EL (cell line): Measurements from ENCODE around the gene THRAP3.
"Not testable (repeated sequence)": the region's sequence is repeated elsewhere in the genome, so short reads cannot be mapped to it uniquely, and the experiment has no call there.

Experiments used
- DNase-seq: peaks from one replicate; pipeline ENCODE4 v3.0.0-alpha.2; 2016

The THRAP3 gene

GRCh38 chr1:36251794-36252481 lies 27.7 kb downstream of the THRAP3 start:
- DNase-seq, result peak; percentile 35

DNA sequence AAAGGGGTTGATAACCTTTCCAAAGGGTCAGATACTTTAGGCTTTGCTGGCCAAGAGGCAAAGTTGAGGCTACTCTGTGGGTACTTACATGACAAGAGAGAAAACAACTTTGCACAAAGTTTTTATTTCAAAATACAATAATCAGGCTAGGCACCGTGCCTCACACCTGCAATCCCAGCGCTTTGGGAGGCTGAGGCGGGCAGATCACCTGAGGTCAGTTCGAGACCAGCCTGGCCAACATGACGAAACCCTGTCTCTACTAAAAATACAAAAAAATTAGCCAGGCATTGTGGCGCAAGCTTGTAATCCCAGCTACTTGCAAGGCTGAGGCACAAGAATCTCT lies 28.2 kb downstream of the THRAP3 start:
- DNase-seq, result not testable (repeated sequence)

GRCh38 chr1:36253161-36253862 lies 29.1 kb downstream of the THRAP3 start:
- DNase-seq, result peak; percentile 62

DNA sequence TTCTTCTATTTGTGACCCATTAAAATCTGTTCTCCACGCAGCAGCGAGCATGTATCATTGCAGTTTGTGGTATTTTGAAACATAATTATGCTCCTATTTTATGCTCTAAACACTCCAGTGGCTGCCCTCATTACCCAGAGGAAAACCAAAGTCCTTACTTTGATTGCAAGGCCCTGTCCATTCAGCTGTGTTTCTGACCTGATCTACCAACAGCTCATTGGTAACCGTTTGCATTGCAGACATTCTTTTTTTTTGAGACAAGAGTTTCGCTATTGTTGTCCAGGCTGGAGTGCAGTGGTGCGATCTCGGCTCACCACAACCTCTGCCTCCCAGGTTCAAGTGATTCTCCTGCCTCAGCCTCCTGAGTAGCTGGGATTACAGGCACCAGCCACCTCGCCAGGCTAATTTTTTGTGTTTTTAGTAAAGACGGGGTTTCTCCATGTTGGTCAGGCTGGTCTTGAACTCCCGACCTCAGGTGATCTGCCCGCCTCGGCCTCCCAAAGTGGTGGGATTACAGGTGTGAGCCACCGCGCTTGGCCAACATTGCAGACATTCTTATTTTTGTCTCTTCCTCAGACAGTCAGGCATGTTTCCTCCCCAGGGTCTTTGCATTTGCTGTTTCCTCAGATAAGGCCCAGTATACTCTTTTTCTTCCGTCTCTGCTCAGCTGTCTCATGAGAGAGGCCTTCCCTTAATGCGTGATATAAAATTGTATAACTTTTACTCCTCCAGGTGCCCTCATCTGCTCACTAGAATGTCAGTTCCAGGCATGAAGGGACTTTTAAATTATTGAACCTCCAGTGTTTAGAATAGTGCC lies 32.5 kb downstream of the THRAP3 start:
- DNase-seq, result no peak

DNA sequence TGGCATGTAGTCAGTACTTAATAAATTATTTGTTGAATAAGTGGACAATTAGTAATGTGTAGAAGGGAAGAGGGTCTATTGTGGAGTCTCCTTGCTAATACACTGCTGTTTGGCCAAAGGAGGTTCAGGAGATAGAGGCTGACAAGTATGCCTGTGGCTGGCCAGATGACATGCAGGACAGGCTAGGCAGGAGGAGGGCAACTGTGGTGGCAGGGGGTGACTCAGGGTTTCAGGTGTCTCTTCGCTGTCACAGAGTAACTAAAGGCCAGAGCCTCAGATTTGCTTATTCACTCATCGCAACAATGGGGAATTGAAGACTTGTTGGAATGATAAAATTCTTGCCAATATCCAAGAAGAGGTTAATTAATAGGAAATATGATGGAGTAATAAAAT lies 33.1 kb downstream of the THRAP3 start:
- no peak for DNase-seq

DNA sequence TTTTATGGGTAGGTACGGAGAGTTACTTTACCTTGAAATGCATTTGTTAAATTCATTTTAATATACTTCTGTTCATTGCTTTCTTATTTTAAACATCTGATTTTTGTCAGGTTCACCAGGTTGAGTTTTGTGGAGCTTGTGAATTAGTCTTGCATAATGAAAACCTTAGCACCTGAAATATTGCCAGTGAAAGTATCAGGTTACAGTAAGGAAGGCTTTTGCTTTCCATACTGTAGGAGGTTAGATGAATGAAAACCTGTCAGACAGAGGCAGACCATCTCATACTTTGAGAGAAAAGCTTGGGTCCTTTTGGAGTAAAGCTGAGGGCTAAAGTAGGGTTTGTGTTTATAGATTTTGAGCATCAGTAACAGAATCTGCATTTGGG lies 34.7 kb downstream of the THRAP3 start:
- DNase-seq, result no peak

- DNase-seq, result no peak
Measured at GRCh38 chr1:36268981-36269380, 44.7 kb downstream of the THRAP3 start.

DNA sequence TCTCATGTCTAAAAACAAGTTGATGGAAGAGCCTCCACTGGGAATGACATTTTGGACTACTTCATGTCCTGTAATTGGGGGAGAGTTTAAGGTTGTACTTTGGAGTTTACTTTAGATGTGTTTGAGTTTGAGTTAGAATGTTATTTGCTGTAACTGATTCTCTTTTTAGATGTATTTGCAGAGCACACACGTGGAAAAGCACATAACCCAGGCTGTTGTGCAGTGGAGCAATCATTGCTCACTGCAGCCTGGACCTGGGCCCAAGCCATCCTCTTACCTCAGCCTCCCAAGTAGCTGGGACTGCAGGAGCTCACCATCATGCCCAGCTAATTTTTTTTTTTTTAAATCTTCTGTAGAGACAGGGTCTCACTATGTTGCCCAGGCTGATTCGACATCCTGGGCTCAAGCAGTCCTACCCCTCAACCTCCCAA lies 45.2 kb downstream of the THRAP3 start:
- no peak for DNase-seq

DNA sequence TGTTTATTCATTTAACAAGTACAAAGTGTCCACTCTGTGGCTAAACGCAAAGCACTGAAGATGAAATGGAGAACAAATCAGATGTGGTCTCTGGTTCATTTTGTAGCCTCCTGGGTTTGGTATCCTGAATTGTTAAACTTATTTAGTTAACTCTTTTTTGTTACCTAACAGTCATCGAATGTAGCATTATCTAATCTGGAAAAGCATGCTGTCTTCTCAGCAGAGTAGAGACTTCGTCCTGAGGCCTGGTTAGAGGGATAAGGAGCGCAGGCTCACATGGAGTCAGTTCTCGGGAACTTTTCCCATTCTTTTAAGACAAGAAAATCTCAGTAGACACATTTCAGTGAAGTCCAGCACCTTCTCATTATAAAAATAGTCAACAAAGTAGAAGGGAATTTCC lies 48.8 kb downstream of the THRAP3 start:
- no peak for DNase-seq

- no peak for DNase-seq
Measured at GRCh38 chr1:36274201-36274600, 50.0 kb downstream of the THRAP3 start.

GRCh38 chr1:36276688-36277087 lies 52.4 kb downstream of the THRAP3 start:
- no peak for DNase-seq

DNA sequence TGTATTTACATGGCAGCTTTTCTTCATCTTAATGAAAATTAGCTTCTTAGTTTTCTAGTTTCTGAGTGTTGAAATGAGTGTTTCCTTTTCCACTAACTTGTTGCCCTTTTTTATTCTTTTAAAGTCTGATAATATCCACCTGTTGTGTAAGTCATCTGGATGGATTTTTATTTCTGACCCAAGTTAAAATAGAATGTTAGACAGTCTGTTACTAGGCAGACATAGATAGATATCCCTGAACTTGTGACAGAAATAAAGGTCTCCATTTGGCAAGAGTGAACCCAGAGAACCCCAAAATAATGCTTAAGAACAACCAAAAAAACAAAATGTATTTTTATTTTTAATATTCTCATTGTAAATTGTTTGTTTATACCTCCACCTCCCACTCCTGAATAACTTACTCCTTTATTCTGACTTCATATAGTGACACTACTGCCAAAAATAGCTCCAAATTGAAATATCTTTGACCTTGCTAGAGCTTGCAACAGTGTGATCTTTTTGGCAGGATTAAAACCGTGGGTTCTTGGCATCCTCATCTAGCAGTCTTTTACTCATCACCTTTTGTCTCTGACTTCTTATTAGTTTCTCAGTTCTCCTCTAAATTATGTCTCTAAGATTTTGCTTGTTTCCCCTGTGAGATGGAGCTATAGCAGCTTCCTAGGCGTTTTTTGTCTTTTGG lies 55.0 kb downstream of the THRAP3 start:
- no peak for DNase-seq

- DNase-seq, result no peak
Measured at GRCh38 chr1:36279789-36280296, 55.6 kb downstream of the THRAP3 start.

- no peak for DNase-seq
Measured at GRCh38 chr1:36284061-36284460, 59.8 kb downstream of the THRAP3 start.

DNA sequence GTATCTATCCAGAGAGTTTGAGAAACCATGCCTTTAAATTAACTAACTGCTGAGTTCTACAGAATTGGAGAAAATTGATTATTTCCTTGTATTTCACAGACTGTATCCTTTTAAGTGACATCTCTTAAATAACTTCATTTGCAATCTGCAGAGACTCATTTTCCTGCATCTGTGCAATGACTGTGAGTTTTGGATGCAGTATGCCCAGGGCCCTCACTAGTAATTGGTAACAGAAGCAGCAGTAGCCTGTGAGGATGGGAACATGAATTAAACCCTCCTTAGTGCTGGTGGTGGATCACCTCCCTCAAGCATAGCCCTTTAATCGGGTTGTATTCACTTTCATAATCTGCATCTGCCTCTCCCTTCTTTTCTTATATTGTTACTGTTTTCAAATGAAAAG lies 60.3 kb downstream of the THRAP3 start:
- DNase-seq, result no peak

- peak; percentile 83 for DNase-seq
Measured at GRCh38 chr1:36285443-36286101, 61.3 kb downstream of the THRAP3 start.

GRCh38 chr1:36286802-36287201 lies 62.6 kb downstream of the THRAP3 start:
- DNase-seq, result no peak

- DNase-seq, result no peak
Measured at GRCh38 chr1:36287595-36287994, 63.4 kb downstream of the THRAP3 start.

GRCh38 chr1:36295390-36295789 lies 71.1 kb downstream of the THRAP3 start:
- no peak for DNase-seq

DNA sequence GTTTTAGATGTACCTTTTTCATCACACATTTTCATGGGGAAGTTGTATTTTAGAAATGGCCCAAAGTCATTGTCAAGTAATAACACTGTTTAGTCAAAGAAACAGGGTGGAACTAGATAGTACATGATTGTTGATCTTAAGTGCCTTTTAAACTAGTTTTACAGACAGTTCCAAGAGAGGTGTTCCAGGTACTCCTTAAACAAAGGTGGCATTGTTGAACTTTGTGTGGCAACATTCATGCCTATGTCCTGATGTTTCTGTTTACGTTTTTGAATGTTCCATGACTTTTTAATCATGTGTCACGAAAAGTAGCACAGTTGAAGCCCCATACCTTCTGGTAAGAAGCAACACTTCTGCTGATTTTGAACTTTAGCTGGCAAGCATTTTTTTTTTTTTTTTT lies 72.8 kb downstream of the THRAP3 start:
- no peak for DNase-seq

DNA sequence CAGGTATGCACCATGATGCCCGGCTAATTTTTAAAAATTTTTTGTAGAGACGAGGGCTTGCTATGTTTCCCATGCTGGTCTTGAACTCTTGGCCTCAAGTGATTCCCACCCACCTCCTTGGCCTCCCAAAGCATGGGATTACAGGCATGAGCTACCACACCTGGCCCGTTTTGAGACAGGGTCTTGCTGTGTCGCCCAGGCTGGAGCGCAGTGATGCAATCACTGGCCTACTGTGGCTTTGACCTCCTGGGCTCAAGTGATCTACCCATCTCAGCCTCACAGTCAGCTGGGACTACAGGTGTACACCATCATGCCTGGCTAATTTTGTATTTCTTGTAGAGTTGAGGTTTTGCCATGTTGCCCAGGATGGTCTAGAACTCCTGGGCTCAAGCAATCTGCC lies 74.4 kb downstream of the THRAP3 start:
- no peak for DNase-seq

GRCh38 chr1:36300526-36300925 lies 76.3 kb downstream of the THRAP3 start:
- peak; percentile 30 for DNase-seq

GRCh38 chr1:36301220-36301619 lies 77.0 kb downstream of the THRAP3 start:
- DNase-seq, result no peak
